HCT116 (cell line): ENCODE measurements around the gene PRMT7. TPM values are rescaled to one million over a fixed set of nuclear protein-coding genes. Genes with fewer than 3 reads are reported as not detected.
"Not testable (repeated sequence)": the region's sequence is repeated elsewhere in the genome, so short reads cannot be mapped to it uniquely, and the experiment has no call there.

Experiments
- ATAC-seq: fragments of 200-7000 bp; cut with Tn5 transposase; 2 replicates; pipeline ENCODE4 v1.9.1; 2020; ENCODE audit warnings: mild to moderate bottlenecking, moderate library complexity
- BruUV-seq: library from RNA; stranded (reverse); fragments of 400-500 nt; replicated peaks from 2 replicates; lab custom pipeline; 2021; lab: Mats Ljungman, UMichigan
- CTCF ChIA-PET: fragments of 300-600 bp; sonication (Branson Sonifier 250); formaldehyde crosslinking; loops from one replicate; lab custom pipeline; 2021; ENCODE audit warnings: antibody characterized with exemption; lab: Charles Lee
- POLR2A ChIA-PET: fragments of 300-600, 350-600 bp; sonication (Branson Sonifier 250); formaldehyde crosslinking; loops from one replicate; lab custom pipeline; 2021; ENCODE audit warnings: antibody characterized with exemption; lab: Charles Lee
- RAD21 ChIA-PET, 2 experiments: fragments of 300-600 bp; sonication (Branson Sonifier 250); formaldehyde crosslinking; loops; one replicate each; lab custom pipeline; 2023; ENCODE audit warnings: low total read pairs in 2 of 2; ENCODE audit not compliant: uncharacterized antibody in 2 of 2, unreplicated experiment in 2 of 2, low non-redundant PET in 1 of 2; lab: Charles Lee
- DNase-seq: peaks from one replicate; pipeline ENCODE4 v3.0.0-alpha.2; 2010; ENCODE audit warnings: low read depth, low spot score
- H2AFZ ChIP-seq: fragments of 200-600 bp; shearing (Covaris generic), sonication (generic); 2 replicates; pipeline ENCODE4 v1.6.1; 2017; ENCODE audit warnings: low read depth, mixed run types, mixed read lengths, antibody characterized with exemption, low read length; ENCODE audit not compliant: poor library complexity, severe bottlenecking
- H3K27ac ChIP-seq: 2 replicates; pipeline ENCODE4 v1.5.1; 2012; ENCODE audit warnings: low read depth, low read length
- H3K27me3 ChIP-seq: fragments of 200-600 bp; sonication (generic); 2 replicates; pipeline ENCODE4 v1.6.1; 2016; ENCODE audit warnings: mixed run types, low read length, mixed read lengths; ENCODE audit not compliant: insufficient read depth
- H3K36me3 ChIP-seq, 2 experiments: fragments of 200-500 bp in 1 of 2; fragments of 200-600 bp in 1 of 2; sonication (Bioruptor generic) in 1 of 2; sonication (generic) in 1 of 2; 2 replicates each; pipeline versions ENCODE4 v1.5.1 to v1.6.1; 2014 to 2016; ENCODE audit warnings: low read length in 2 of 2, inconsistent platforms in 1 of 2, mixed read lengths in 1 of 2, mixed run types in 1 of 2; ENCODE audit not compliant: insufficient read depth in 2 of 2, control insufficient read depth in 1 of 2
- H3K4me1 ChIP-seq, 2 experiments: fragments of 200-600 bp in 1 of 2; sonication (generic) in 1 of 2; 2 replicates each; pipeline versions ENCODE4 v1.5.1 to v1.6.1; 2012 to 2017; ENCODE audit warnings: low read length in 2 of 2, inconsistent platforms in 1 of 2, mild to moderate bottlenecking in 1 of 2, mixed read lengths in 1 of 2, mixed run types in 1 of 2, moderate library complexity in 1 of 2; ENCODE audit not compliant: insufficient read depth in 2 of 2, control insufficient read depth in 1 of 2
- H3K4me2 ChIP-seq: fragments of 200-600 bp; sonication (generic); 2 replicates; pipeline ENCODE4 v1.6.1; 2017; ENCODE audit warnings: mixed run types, low read length, mixed read lengths
- H3K4me3 ChIP-seq, 2 experiments: fragments of 200-600 bp in 1 of 2; sonication (generic) in 1 of 2; replicated peaks in 1 of 2; 2 replicates each; pipeline ENCODE4 v1.5.1; 2011 to 2016; ENCODE audit warnings: low read length in 2 of 2, control low read depth in 1 of 2, low read depth in 1 of 2, mild to moderate bottlenecking in 1 of 2, mixed read lengths in 1 of 2, mixed run types in 1 of 2
- H3K79me2 ChIP-seq: fragments of 200-600 bp; sonication (generic); 2 replicates; pipeline ENCODE4 v1.6.1; 2017; ENCODE audit warnings: mild to moderate bottlenecking, mixed run types, low read length, moderate library complexity, mixed read lengths; ENCODE audit not compliant: insufficient read depth
- H3K9ac ChIP-seq: fragments of 200-600 bp; sonication (generic); 2 replicates; pipeline ENCODE4 v1.6.1; 2016; ENCODE audit warnings: low read length, mixed read lengths
- H3K9me2 ChIP-seq: fragments of 200-600 bp; sonication (generic), shearing (Covaris generic); 2 replicates; pipeline ENCODE4 v1.6.1; 2017; ENCODE audit warnings: mixed run types, mild to moderate bottlenecking, moderate library complexity; ENCODE audit not compliant: insufficient read depth
- H3K9me3 ChIP-seq, 2 experiments: fragments of 200-500 bp in 1 of 2; fragments of 200-600 bp in 1 of 2; sonication (Bioruptor generic) in 1 of 2; sonication (generic) in 1 of 2; 2 replicates each; pipeline ENCODE4 v1.6.1; 2014 to 2017; ENCODE audit warnings: low read length in 2 of 2, mixed read lengths in 2 of 2, inconsistent platforms in 1 of 2, low read depth in 1 of 2, mild to moderate bottlenecking in 1 of 2, mixed run types in 1 of 2, moderate library complexity in 1 of 2; ENCODE audit not compliant: control insufficient read depth in 1 of 2, insufficient read depth in 1 of 2
- H4K20me1 ChIP-seq: fragments of 200-600 bp; sonication (generic), shearing (Covaris generic); 2 replicates; pipeline ENCODE4 v1.6.1; 2017; ENCODE audit warnings: mixed run types, mild to moderate bottlenecking, moderate library complexity; ENCODE audit not compliant: insufficient read depth
- ATF3 ChIP-seq: IDR thresholded peaks from 2 replicates; pipeline ENCODE4 v1.6.1; 2012
- CBX3 ChIP-seq: IDR thresholded peaks from 2 replicates; pipeline ENCODE4 v1.6.1; 2012; ENCODE audit warnings: low read depth
- CEBPB ChIP-seq: IDR thresholded peaks from 2 replicates; pipeline ENCODE4 v1.6.1; 2012; ENCODE audit warnings: low read depth
- ELF1 ChIP-seq: IDR thresholded peaks from 2 replicates; pipeline ENCODE4 v1.6.1; 2012; ENCODE audit warnings: low read depth, borderline replicate concordance
- EZH2phosphoT487 ChIP-seq: fragments of 200-600 bp; IDR thresholded peaks from 2 replicates; pipeline ENCODE4 v1.6.1; 2018; ENCODE audit warnings: antibody characterized with exemption, borderline replicate concordance
- POLR2A ChIP-seq: IDR thresholded peaks from 2 replicates; pipeline ENCODE4 v1.7.0; 2011; ENCODE audit warnings: borderline replicate concordance; ENCODE audit not compliant: insufficient read depth, insufficient read length; ENCODE audit errors: extremely low read depth
- SIN3A ChIP-seq: IDR thresholded peaks from 2 replicates; pipeline ENCODE4 v1.6.1; 2012; ENCODE audit warnings: low read depth
- SRF ChIP-seq: IDR thresholded peaks from 2 replicates; pipeline ENCODE4 v1.6.1; 2012; ENCODE audit warnings: low read depth
- TCF7L2 ChIP-seq: IDR thresholded peaks from 2 replicates; pipeline ENCODE4 v1.7.0; 2011; ENCODE audit warnings: borderline replicate concordance, inconsistent platforms; ENCODE audit not compliant: insufficient read depth, insufficient read length; ENCODE audit errors: extremely low read depth
- YY1 ChIP-seq: IDR thresholded peaks from 2 replicates; pipeline ENCODE4 v1.6.1; 2011; ENCODE audit warnings: low read length, low read depth, moderate library complexity, mild to moderate bottlenecking; ENCODE audit not compliant: insufficient replicate concordance; ENCODE audit errors: extremely low read depth
- ZFX ChIP-seq: fragments of 450-650 bp; IDR thresholded peaks from 2 replicates; pipeline ENCODE4 v1.6.1; 2017
- intact Hi-C: fragments of 100-400 bp; cut with micrococcal nuclease; formaldehyde crosslinking; loops from 2 replicates; pipeline ENCODE4 v1.10.0; 2022
- total RNA-seq: library from RNA; stranded (reverse); gene quantifications from one replicate; pipeline ENCODE4 v1.2.1, GENCODE V29; 2021; ENCODE audit not compliant: unreplicated experiment

PRMT7 gene
- total RNA-seq, 1 experiment from 2014 or later, result 34.4 TPM

GRCh38 chr16:68288252-68288650, 22.6 kb upstream of the PRMT7 start:
- CTCF ChIA-PET, result no interaction called here
- Histone ChIP-seq H3K4me3 (no peak overlapping the region), H3K9me3 (no peaks in the 10 kb centered on the region), H3K4me1 (peaks cover 0 to 7% of the 10 kb centered on the region in 2 experiments; a peak in 1 of 4 replicates), H3K79me2 (peaks cover 50% of the 10 kb centered on the region), H2AFZ (no peak overlapping the region), H3K36me3 (peaks cover 2 to 39% of the 10 kb centered on the region in 2 experiments; a peak in 2 of 4 replicates), H3K27me3 (no peaks in the 10 kb centered on the region), H3K9me2 (no peaks in the 10 kb centered on the region), H3K4me2 (no peak overlapping the region), H4K20me1 (no peaks in the 10 kb centered on the region), H3K9ac (no peak overlapping the region), H3K27ac (no peak overlapping the region)
- DNase-seq, result no peak
- intact Hi-C loops, result no loop called here
- RAD21 ChIA-PET, result no interaction called here
- no TSS peak for BruUV-seq
- POLR2A ChIA-PET, result no interaction called here
- TF ChIP-seq POLR2A, result no peak
- TF ChIP-seq ATF3, result no peak
- TF ChIP-seq SIN3A, result no peak
- no peak for TF ChIP-seq TCF7L2
- TF ChIP-seq ZFX, result no peak
- no peak for TF ChIP-seq YY1
- no peak for TF ChIP-seq CEBPB
- TF ChIP-seq ELF1, result no peak
- no peak for TF ChIP-seq EZH2phosphoT487
- TF ChIP-seq SRF, result no peak
- TF ChIP-seq CBX3, result no peak
- ATAC-seq, result no peak

GRCh38 chr16:68288796-68289195, 22.0 kb upstream of the PRMT7 start:
- H2AFZ ChIP-seq, RAD21 ChIA-PET, DNase-seq, H3K9me3 ChIP-seq, intact Hi-C loops, H3K4me3 ChIP-seq, H3K9ac ChIP-seq, H3K27ac ChIP-seq, POLR2A ChIA-PET, H3K4me2 ChIP-seq, H3K27me3 ChIP-seq, H3K4me1 ChIP-seq, H4K20me1 ChIP-seq, BruUV-seq, H3K9me2 ChIP-seq, ATAC-seq: not testable (repeated sequence)
- CTCF ChIA-PET, result interaction anchor here (0.7 to 2.2 kb wide), 2 partner anchors 25 to 195 kb away, joined by 3 to 6 read pairs; partner anchors contain the start of gene SLC7A6
- Histone ChIP-seq H3K79me2 (peaks cover 44% of the 10 kb centered on the region), H3K36me3 (peaks cover 2 to 39% of the 10 kb centered on the region in 2 experiments; a peak in 2 of 4 replicates)
